ENCODE results near the gene AHCYL2.

AHCYL2 gene

GRCh38 chr7:129434675-129435318, 210.0 kb downstream of the AHCYL2 start:
- Histone ChIP-seq H3K27me3 (ENCODE audit: control insufficient read depth, low read length) (peaks cover 3% of the 10 kb centered on the region; the same call in 1 of the 2 replicates), H3K4me1 (ENCODE audit: control insufficient read depth, low read length) (peaks cover 19% of the 10 kb centered on the region), H3F3A (ENCODE audit: control insufficient read depth, insufficient read depth) (no peaks in the 10 kb centered on the region), H3K4me3 (ENCODE audit: low read length) (peak overlapping the region; percentile 84), H3K9me2 (replicated peaks; ENCODE audit: control insufficient read depth, low read length) (no peaks in the 10 kb centered on the region), H3K36me3 (ENCODE audit: control insufficient read depth, low read length) (no peaks in the 10 kb centered on the region), H3K79me2 (ENCODE audit: control insufficient read depth, low read length) (peaks cover 5% of the 10 kb centered on the region; the same call in 1 of the 2 replicates), H3K27ac (ENCODE audit: low read depth, low read length) (no peak overlapping the region), H3K9me3 (ENCODE audit: control insufficient read depth, insufficient read depth, low read length) (no peaks in the 10 kb centered on the region), H4K20me1 (ENCODE audit: control insufficient read depth, insufficient read depth, low read depth, low read length) (no peaks in the 10 kb centered on the region), H3K4me2 (ENCODE audit: low read length) (peak overlapping the region; percentile 81)
- TF ChIP-seq EZH2phosphoT487 (IDR thresholded peaks at IDR 0.05; ENCODE audit: borderline replicate concordance, low read length), result no peak
- TF ChIP-seq, protein P1, sequence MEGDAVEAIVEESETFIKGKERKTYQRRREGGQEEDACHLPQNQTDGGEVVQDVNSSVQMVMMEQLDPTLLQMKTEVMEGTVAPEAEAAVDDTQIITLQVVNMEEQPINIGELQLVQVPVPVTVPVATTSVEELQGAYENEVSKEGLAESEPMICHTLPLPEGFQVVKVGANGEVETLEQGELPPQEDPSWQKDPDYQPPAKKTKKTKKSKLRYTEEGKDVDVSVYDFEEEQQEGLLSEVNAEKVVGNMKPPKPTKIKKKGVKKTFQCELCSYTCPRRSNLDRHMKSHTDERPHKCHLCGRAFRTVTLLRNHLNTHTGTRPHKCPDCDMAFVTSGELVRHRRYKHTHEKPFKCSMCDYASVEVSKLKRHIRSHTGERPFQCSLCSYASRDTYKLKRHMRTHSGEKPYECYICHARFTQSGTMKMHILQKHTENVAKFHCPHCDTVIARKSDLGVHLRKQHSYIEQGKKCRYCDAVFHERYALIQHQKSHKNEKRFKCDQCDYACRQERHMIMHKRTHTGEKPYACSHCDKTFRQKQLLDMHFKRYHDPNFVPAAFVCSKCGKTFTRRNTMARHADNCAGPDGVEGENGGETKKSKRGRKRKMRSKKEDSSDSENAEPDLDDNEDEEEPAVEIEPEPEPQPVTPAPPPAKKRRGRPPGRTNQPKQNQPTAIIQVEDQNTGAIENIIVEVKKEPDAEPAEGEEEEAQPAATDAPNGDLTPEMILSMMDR (IDR thresholded peaks at IDR 0.05; ENCODE audit: low read depth, low read length, poor library complexity, severe bottlenecking), result no peak

DNA sequence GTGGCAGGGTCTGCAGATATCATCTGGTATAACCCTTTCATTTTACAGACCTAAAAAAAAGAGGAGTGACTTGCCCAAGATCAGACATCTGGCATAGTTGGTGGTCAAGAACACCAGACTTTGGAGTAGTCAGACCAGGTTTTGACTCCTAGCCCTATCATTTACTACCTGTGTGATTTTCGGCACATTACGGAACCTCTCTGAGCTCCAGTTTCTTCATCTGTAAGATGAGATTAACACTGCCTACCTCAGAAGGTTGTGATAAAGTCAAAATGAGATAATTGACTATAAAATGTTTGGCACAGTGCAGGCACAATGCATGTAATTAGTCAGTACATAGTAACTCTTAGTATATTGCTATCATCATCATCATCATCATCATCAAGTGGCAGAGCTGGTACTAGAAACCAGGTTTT, 210.6 kb downstream of the AHCYL2 start:
- H3K4me3 ChIP-seq (ENCODE audit: low read length), result peak overlapping the region; percentile 84
- no peaks in the 10 kb centered on the region; the same call in 1 of the 2 replicates for H3F3A ChIP-seq (ENCODE audit: control insufficient read depth, insufficient read depth)
- H3K79me2 ChIP-seq (ENCODE audit: control insufficient read depth, low read length), result peaks cover 5% of the 10 kb centered on the region; the same call in 1 of the 2 replicates
- peaks cover 3% of the 10 kb centered on the region; the same call in 1 of the 2 replicates for H3K36me3 ChIP-seq (ENCODE audit: control insufficient read depth, low read length)
- peaks cover 3% of the 10 kb centered on the region; the same call in 1 of the 2 replicates for H3K27me3 ChIP-seq (ENCODE audit: control insufficient read depth, low read length)
- no peaks in the 10 kb centered on the region for H3K9me3 ChIP-seq (ENCODE audit: control insufficient read depth, insufficient read depth, low read length)
- TF ChIP-seq, protein P1 (IDR thresholded peaks at IDR 0.05; ENCODE audit: low read depth, low read length, poor library complexity, severe bottlenecking), result no peak
- no peak for TF ChIP-seq EZH2phosphoT487 (IDR thresholded peaks at IDR 0.05; ENCODE audit: borderline replicate concordance, low read length)
- H3K9me2 ChIP-seq (replicated peaks; ENCODE audit: control insufficient read depth, low read length), result no peaks in the 10 kb centered on the region
- no peaks in the 10 kb centered on the region for H4K20me1 ChIP-seq (ENCODE audit: control insufficient read depth, insufficient read depth, low read depth, low read length)
- H3K27ac ChIP-seq (ENCODE audit: low read depth, low read length), result no peak overlapping the region
- H3K4me1 ChIP-seq (ENCODE audit: control insufficient read depth, low read length), result peaks cover 19% of the 10 kb centered on the region
- peak overlapping the region; percentile 81 for H3K4me2 ChIP-seq (ENCODE audit: low read length)

DNA sequence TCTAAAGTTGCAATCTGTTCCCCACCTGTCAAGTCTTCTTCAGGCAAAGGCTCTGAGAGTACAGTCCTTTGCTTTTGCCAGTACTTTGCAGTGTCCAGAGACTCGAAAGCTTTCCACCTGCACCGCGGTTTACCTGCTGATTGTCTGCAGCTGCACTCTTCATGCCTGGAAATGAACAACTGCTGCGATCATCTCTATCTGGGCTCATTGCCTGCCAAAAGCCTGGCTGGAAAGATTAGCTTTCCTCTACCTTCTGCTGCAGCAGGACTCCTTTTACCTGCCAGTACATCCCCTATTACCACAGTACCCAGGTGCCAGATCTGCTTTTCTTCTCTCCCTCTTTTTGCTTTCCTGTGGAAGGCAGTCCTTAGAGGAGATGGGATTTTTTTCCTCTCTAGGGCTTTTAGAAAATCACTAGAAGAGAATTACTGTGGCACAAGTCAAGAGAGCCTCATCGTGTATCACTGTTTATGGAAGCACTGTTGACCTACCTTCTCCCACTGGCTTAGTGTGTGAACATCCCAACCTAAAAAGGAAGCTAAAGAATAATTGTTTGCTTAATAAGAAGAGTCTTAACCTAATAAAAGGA, 211.6 kb downstream of the AHCYL2 start:
- TF ChIP-seq, protein P1 (IDR thresholded peaks at IDR 0.05; ENCODE audit: low read depth, low read length, poor library complexity, severe bottlenecking), result no peak
- TF ChIP-seq EZH2phosphoT487 (IDR thresholded peaks at IDR 0.05; ENCODE audit: borderline replicate concordance, low read length), result no peak
- Histone ChIP-seq H3K79me2 (ENCODE audit: control insufficient read depth, low read length) (peaks cover 5% of the 10 kb centered on the region; the same call in 1 of the 2 replicates), H3F3A (ENCODE audit: control insufficient read depth, insufficient read depth) (no peaks in the 10 kb centered on the region; the same call in 1 of the 2 replicates), H3K9me2 (replicated peaks; ENCODE audit: control insufficient read depth, low read length) (no peaks in the 10 kb centered on the region), H3K36me3 (ENCODE audit: control insufficient read depth, low read length) (peaks cover 3% of the 10 kb centered on the region; the same call in 1 of the 2 replicates), H3K27ac (ENCODE audit: low read depth, low read length) (no peak overlapping the region), H3K4me1 (ENCODE audit: control insufficient read depth, low read length) (peaks cover 19% of the 10 kb centered on the region), H3K27me3 (ENCODE audit: control insufficient read depth, low read length) (no peaks in the 10 kb centered on the region), H3K9me3 (ENCODE audit: control insufficient read depth, insufficient read depth, low read length) (no peaks in the 10 kb centered on the region), H3K4me2 (ENCODE audit: low read length) (no peak overlapping the region), H3K4me3 (ENCODE audit: low read length) (no peak overlapping the region), H4K20me1 (ENCODE audit: control insufficient read depth, insufficient read depth, low read depth, low read length) (no peaks in the 10 kb centered on the region)
